Endothelial cell (in vitro differentiated cells): ENCODE data around the gene DYNC1I1. TPM values are rescaled to one million over a fixed set of nuclear protein-coding genes. Genes with fewer than 3 reads are reported as not detected.

ENCODE experiments used
- DNase-seq: peaks from one replicate; pipeline ENCODE4 v3.0.0; 2021; ENCODE audit warnings: low spot score
- H3K27ac Mint-ChIP-seq: one replicate; pipeline ENCODE4 v1.8.0; 2021; ENCODE audit warnings: mixed read lengths, inconsistent platforms; ENCODE audit not compliant: unreplicated experiment
- H3K27me3 Mint-ChIP-seq: one replicate; pipeline ENCODE4 v1.8.0; 2021; ENCODE audit warnings: mild to moderate bottlenecking, moderate library complexity, mixed read lengths, inconsistent platforms; ENCODE audit not compliant: unreplicated experiment
- H3K36me3 Mint-ChIP-seq: one replicate; pipeline ENCODE4 v1.8.0; 2021; ENCODE audit warnings: mild to moderate bottlenecking, low read depth, mixed read lengths, inconsistent platforms; ENCODE audit not compliant: unreplicated experiment
- H3K4me1 Mint-ChIP-seq: one replicate; pipeline ENCODE4 v1.8.0; 2021; ENCODE audit warnings: mild to moderate bottlenecking, mixed read lengths, inconsistent platforms; ENCODE audit not compliant: unreplicated experiment
- H3K4me3 Mint-ChIP-seq: one replicate; pipeline ENCODE4 v1.8.0; 2021; ENCODE audit warnings: mild to moderate bottlenecking, mixed read lengths, inconsistent platforms; ENCODE audit not compliant: unreplicated experiment
- H3K9me3 Mint-ChIP-seq: one replicate; pipeline ENCODE4 v1.8.0; 2021; ENCODE audit warnings: mixed read lengths, inconsistent platforms; ENCODE audit not compliant: unreplicated experiment
- CTCF ChIP-seq: fragments of 200-600 bp; sonication (generic); IDR thresholded peaks from one replicate; pipeline ENCODE4 v1.5.0; 2021; ENCODE audit warnings: antibody characterized with exemption; ENCODE audit not compliant: unreplicated experiment
- total RNA-seq: library from RNA; stranded (reverse); fragmentation: NEBNext Ultra II Directional; extraction: Animal tissue kit (Norgen Biotek cat#: 25700); gene quantifications from one replicate; pipeline ENCODE4 v1.2.1, GENCODE V29; 2021; ENCODE audit not compliant: unreplicated experiment

DYNC1I1 gene
- total RNA-seq, 1 donor from 2014 or later = 3.1 TPM

DNA sequence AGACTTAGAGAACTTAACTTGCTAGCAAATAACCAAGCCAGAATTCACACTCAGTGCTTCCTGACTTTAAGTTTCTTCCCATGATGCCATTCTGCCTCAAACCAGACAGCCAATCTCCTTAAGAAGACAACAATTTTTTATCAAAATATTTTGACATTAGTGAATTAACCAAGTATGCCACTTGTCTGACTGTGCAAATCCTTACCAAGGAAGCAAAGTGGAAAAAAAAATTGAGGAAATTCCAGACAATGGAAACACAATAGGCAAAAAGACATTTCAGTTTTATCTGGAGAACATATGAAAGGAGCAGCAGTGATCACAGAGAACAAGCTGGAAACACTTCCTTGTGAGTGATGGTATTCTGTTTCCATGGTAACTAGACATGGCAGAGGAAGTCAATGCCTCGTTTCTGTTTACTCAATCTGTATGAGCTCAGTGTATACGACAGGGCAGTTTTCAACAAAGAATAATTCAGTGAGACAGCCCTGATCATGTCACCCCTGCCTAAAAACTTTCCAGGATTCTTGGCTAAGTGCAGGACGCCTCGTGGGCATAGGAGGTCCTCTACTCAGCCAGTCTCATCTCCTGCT is 114.2 kb downstream of the DYNC1I1 start:
- Mint-ChIP-seq H3K27me3 (peaks cover 3% of the 10 kb centered on the region), H3K4me1 (peaks cover 9% of the 10 kb centered on the region), H3K27ac (peak overlapping the region; percentile 95), H3K4me3 (no peak overlapping the region), H3K9me3 (no peaks in the 10 kb centered on the region), H3K36me3 (no peaks in the 10 kb centered on the region)
- peak; percentile 15 for DNase-seq
- no peak for TF ChIP-seq CTCF

DNA sequence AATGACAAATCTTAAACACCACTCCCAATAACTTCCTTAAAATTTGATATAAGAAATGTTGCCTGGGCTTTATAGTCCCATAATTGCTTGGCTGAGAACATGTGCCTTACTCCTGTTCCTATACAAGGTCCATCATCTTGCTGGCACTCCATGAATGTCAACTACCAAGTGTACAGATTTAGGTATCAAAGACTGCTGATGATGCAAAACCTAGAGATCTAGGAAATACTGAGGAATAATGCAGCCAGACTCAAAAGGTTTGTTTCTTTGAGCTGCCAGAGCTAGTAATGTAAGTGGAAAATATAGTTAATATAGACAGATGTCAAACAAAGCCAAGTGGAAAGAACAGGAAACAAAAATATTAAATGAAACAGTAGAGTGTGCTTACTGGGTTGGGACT is 121.1 kb downstream of the DYNC1I1 start:
- Mint-ChIP-seq H3K27me3 (no peaks in the 10 kb centered on the region), H3K9me3 (no peaks in the 10 kb centered on the region)
- no peak for TF ChIP-seq CTCF

DNA sequence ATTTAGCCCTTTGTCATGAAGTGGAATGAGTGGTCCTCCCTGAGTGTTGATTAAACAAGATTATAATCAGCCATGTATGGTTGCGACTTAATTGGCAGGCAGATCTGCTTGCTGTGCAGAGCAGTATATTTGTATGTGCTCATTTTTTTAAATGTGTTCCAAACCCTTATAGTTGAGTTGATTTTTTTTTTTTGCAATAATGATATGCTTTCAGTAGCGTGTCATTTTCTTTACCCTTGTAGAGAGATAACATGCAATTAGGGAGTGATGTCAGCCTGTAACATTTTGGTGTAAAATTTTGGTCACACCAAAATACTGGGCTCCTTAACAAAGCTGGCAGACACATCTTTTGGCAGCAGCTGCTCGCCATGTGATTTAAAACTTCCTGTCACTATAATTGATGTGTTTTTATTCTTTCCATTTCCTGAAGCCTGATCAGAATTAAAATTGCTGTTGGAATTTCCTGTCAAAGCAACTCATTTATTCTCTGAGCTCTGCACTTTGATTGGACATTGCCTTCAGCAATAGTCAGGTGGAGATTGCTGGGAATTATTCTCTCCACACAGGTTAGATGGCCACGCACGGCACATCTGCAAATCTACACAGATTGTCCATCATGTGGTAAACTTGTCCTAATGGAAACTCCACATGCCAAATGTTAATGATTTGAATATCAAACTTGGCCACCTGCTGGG is 125.3 kb downstream of the DYNC1I1 start:
- Mint-ChIP-seq H3K4me1 (peaks cover 5% of the 10 kb centered on the region), H3K4me3 (no peak overlapping the region), H3K9me3 (no peaks in the 10 kb centered on the region), H3K36me3 (no peaks in the 10 kb centered on the region), H3K27ac (no peak overlapping the region), H3K27me3 (no peaks in the 10 kb centered on the region)
- no peak for DNase-seq
- no peak for TF ChIP-seq CTCF

More for the DNA sequence above, 121.1 kb downstream of the DYNC1I1 start:
- no peaks in the 10 kb centered on the region for H3K36me3 Mint-ChIP-seq
- DNase-seq = no peak
- H3K4me1 Mint-ChIP-seq = peaks cover 5% of the 10 kb centered on the region
- H3K27ac Mint-ChIP-seq = no peak overlapping the region
- H3K4me3 Mint-ChIP-seq = no peak overlapping the region

- peak; percentile 25 for DNase-seq
- Mint-ChIP-seq H3K4me3 (no peak overlapping the region), H3K4me1 (peaks cover 5% of the 10 kb centered on the region), H3K27ac (no peak overlapping the region), H3K27me3 (no peaks in the 10 kb centered on the region), H3K36me3 (no peaks in the 10 kb centered on the region), H3K9me3 (no peaks in the 10 kb centered on the region)
- TF ChIP-seq CTCF = no peak
Measured at GRCh38 chr7:95899919-95900513, 127.7 kb downstream of the DYNC1I1 start.

DNA sequence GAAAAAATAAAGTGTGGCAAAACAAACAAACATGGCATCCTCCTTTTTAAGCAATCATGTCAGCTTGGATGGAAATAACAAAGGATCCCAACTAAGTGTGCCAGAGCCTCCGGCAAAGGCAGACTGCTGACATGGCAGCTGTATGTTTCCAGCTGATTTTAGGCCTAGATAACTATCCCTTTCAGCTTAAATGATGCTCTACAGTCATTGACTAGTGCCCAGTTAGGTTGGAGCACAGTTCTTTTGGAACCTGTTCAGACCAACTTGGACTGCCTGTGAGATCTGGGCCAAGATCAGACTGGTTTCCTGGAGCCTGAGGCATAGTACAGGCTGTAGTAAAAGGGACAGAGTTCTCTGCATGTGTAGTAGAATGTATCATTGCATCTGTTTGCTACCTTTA is 128.7 kb downstream of the DYNC1I1 start:
- DNase-seq = no peak
- no peak overlapping the region for H3K27ac Mint-ChIP-seq
- H3K36me3 Mint-ChIP-seq = no peaks in the 10 kb centered on the region
- no peak overlapping the region for H3K4me3 Mint-ChIP-seq
- no peak for TF ChIP-seq CTCF
- H3K4me1 Mint-ChIP-seq = peaks cover 5% of the 10 kb centered on the region
- no peaks in the 10 kb centered on the region for H3K9me3 Mint-ChIP-seq
- no peaks in the 10 kb centered on the region for H3K27me3 Mint-ChIP-seq
